Fibroblast of gingiva (primary cell): ENCODE results near the gene OR13J1.
"Not testable (repeated sequence)": the region's sequence is repeated elsewhere in the genome, so short reads cannot be mapped to it uniquely, and the experiment has no call there.

Experiments used
- DNase-seq: peaks from one replicate; pipeline ENCODE4 v3.0.0-alpha.2; 2011; ENCODE audit warnings: low read depth

Gene OR13J1

GRCh38 chr9:35870351-35870923 lies at the start of gene OR13J1:
OR13J1 (minus strand) TSS chr9:35870401; CDS start chr9:35870401, 0 bp downstream.
- no peak for DNase-seq

GRCh38 chr9:35919212-35920008 lies 49.2 kb upstream of the OR13J1 start:
- no peak for DNase-seq

GRCh38 chr9:35918780-35919179 lies 48.6 kb upstream of the OR13J1 start:
- no peak for DNase-seq

GRCh38 chr9:35917261-35917660 lies 47.1 kb upstream of the OR13J1 start:
- no peak for DNase-seq

- no peak for DNase-seq
These were observed 45.6 kb upstream of the OR13J1 start for GRCh38 chr9:35915681-35916294.

- DNase-seq = no peak
These were observed 44.2 kb upstream of the OR13J1 start for GRCh38 chr9:35914301-35914807.

GRCh38 chr9:35913429-35913828 lies 43.2 kb upstream of the OR13J1 start:
- not testable (repeated sequence) for DNase-seq

GRCh38 chr9:35912791-35913400 lies 42.7 kb upstream of the OR13J1 start:
- DNase-seq = no peak

- DNase-seq = no peak
These were observed 41.5 kb upstream of the OR13J1 start for GRCh38 chr9:35911690-35912089.

- peak; percentile 56 for DNase-seq
These were observed 40.6 kb upstream of the OR13J1 start for GRCh38 chr9:35910613-35911359.

GRCh38 chr9:35909687-35910612 lies 39.7 kb upstream of the OR13J1 start:
- DNase-seq = no peak

- DNase-seq = no peak
These were observed 39.1 kb upstream of the OR13J1 start, which contains the start of gene SPAAR for GRCh38 chr9:35909274-35909673. SPAAR (plus strand) TSS chr9:35909490; CDS start chr9:35910464, 974 bp downstream.

- peak; percentile 48 for DNase-seq
These were observed 38.4 kb upstream of the OR13J1 start for GRCh38 chr9:35908504-35909125.

- DNase-seq = peak; percentile 92
These were observed 37.7 kb upstream of the OR13J1 start for GRCh38 chr9:35907711-35908503.

GRCh38 chr9:35906923-35907699 lies 36.9 kb upstream of the OR13J1 start:
- DNase-seq = peak; percentile 95

- peak; percentile 93 for DNase-seq
These were observed 35.9 kb upstream of the OR13J1 start, which contains the start of gene HRCT1 for GRCh38 chr9:35905912-35906679. HRCT1 (plus strand) TSS chr9:35906202; CDS start chr9:35906288, 86 bp downstream.

GRCh38 chr9:35905051-35905781 lies 35.0 kb upstream of the OR13J1 start:
- peak; percentile 48 for DNase-seq
